Epithelial cell of proximal tubule (primary cell): Measurements from ENCODE around the gene RSPH3. TPM values are rescaled to one million over a fixed set of nuclear protein-coding genes. Genes with fewer than 3 reads are reported as not detected.

Experiments
- DNase-seq: peaks from one replicate; pipeline ENCODE4 v3.0.0-alpha.2; 2011; ENCODE audit warnings: low read depth
- H3K4me3 ChIP-seq: 2 replicates; pipeline ENCODE4 v1.5.1; 2011; ENCODE audit warnings: low read depth, mild to moderate bottlenecking, low read length
- total RNA-seq: library from RNA; depleted of rRNA; stranded (reverse); fragments of >200 nt; gene quantifications from 2 replicates; pipeline ENCODE4 v1.2.3, GENCODE V29; 2015
- TF ChIP-seq, protein P1 (sequence below): conservative IDR thresholded peaks from 2 replicates; pipeline ENCODE4 v1.5.1; 2012; ENCODE audit warnings: low read depth, mild to moderate bottlenecking, low read length

The RSPH3 gene
- total RNA-seq, 1 donor from 2014 or later: 5.2 TPM

DNA sequence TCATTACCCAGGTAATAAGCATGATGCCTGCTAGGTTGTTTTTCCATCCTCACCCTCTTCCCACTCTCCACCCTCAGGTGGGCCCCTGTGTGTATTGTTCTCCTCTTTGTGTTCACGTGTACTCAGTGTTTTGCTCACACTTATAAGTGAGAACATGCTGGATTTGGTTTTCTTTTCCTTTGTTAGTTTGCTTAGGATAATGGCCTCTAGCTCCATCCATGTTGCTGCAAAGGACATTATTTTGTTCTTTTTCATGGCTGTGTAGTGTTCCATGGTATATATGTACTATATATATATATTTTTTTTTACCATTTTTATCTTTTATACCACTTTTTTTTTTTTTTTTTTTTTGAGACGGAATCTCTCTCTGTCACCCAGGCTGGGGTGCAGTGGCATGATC lies 71.9 kb downstream of the RSPH3 start:
- TF ChIP-seq, protein P1, sequence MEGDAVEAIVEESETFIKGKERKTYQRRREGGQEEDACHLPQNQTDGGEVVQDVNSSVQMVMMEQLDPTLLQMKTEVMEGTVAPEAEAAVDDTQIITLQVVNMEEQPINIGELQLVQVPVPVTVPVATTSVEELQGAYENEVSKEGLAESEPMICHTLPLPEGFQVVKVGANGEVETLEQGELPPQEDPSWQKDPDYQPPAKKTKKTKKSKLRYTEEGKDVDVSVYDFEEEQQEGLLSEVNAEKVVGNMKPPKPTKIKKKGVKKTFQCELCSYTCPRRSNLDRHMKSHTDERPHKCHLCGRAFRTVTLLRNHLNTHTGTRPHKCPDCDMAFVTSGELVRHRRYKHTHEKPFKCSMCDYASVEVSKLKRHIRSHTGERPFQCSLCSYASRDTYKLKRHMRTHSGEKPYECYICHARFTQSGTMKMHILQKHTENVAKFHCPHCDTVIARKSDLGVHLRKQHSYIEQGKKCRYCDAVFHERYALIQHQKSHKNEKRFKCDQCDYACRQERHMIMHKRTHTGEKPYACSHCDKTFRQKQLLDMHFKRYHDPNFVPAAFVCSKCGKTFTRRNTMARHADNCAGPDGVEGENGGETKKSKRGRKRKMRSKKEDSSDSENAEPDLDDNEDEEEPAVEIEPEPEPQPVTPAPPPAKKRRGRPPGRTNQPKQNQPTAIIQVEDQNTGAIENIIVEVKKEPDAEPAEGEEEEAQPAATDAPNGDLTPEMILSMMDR: no peak
- H3K4me3 ChIP-seq: no peak overlapping the region
- DNase-seq: no peak

DNA sequence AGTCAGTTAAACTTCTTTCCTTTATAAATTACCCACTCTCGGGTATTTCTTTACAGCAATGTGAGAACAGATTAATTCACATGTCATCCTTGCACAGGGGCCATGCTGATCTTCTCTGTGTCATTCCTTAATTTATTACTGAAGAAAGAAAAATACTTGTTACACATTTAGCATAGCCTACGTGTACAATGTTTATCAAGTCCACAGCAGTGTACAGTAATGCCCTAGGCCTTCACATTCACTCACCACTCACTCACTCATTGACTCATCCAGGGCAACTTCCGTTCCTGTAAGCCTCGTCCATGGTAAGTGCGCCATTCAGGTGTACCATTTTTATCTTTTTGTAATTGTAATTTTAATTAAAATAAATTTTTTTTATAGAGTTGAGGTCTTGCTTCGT lies 73.6 kb downstream of the RSPH3 start:
- DNase-seq: no peak
- TF ChIP-seq, protein P1: no peak
- H3K4me3 ChIP-seq: no peak overlapping the region

GRCh38 chr6:158924499-158925455 lies 75.2 kb downstream of the RSPH3 start:
- DNase-seq: no peak
- TF ChIP-seq, protein P1: no peak
- H3K4me3 ChIP-seq: no peak overlapping the region

GRCh38 chr6:158923805-158924498 lies 76.0 kb downstream of the RSPH3 start:
- no peak overlapping the region for H3K4me3 ChIP-seq
- TF ChIP-seq, protein P1: no peak
- DNase-seq: no peak

Other genes with a start within 250 kb of the RSPH3 start
- 264 and 309 TPM in 2 replicates for gene EZR, start 180.8 kb downstream of the RSPH3 start, total RNA-seq
- gene TAGAP, start 44.8 kb upstream of the RSPH3 start, total RNA-seq: 0.12 TPM in 1 of 2 replicates, not detected in the other
- gene FNDC1, start 169.2 kb upstream of the RSPH3 start, total RNA-seq: 0.14 TPM in 1 of 2 replicates, not detected in the other